GM21360 (cell line): Measurements from ENCODE around the gene UTF1.

Experiments
- ATAC-seq: cut with Tn5 transposase; IDR thresholded peaks from one replicate; pipeline ENCODE4 v1.9.1; 2021; ENCODE audit warnings: mild to moderate bottlenecking, moderate library complexity; ENCODE audit not compliant: unreplicated experiment

The UTF1 gene

DNA sequence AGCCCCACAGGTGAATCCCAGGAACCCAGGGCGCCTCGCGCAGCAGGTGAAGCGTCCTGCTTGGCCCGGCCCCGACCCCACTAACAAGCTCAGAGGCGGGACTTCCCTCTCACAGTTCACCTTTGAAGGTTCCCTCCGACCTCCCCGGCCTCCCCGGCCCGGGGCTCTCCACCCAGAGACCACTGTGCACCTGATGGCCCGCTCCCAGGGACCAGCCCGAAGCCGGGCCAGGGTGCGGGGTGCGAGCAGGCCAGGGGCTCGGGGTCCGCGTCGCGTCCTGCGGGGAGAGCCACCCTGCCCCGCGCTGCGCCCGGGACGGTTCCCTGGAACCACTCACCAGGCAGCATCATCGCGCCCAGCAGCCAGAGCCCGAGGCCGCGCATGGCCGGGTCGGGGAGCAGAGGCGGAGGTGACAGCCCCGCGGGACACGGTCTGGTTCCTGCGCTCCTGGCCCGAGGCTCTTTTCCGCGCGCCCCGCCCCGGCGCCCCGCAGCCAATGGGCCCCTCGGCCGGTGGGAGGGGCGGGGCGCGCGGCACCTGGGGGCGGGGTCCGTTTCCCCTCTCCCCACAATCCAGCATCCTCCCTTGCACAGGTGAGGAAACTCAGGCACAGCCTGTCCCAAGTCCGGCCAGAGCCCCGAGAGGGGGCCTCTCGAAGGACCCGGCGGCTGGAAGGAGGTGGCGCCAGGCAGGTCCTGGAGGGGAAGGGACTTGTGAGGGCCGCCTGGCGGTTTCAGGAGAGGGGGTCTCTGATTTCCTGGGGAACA lies 46.6 kb downstream of the UTF1 start, which contains the start of gene ADAM8:
Gene ADAM8 (minus strand): TSS at position 434 of the 767 bp plus-strand sequence. CDS start 51 bp downstream, at position 383.
- peak; percentile 43 for ATAC-seq

DNA sequence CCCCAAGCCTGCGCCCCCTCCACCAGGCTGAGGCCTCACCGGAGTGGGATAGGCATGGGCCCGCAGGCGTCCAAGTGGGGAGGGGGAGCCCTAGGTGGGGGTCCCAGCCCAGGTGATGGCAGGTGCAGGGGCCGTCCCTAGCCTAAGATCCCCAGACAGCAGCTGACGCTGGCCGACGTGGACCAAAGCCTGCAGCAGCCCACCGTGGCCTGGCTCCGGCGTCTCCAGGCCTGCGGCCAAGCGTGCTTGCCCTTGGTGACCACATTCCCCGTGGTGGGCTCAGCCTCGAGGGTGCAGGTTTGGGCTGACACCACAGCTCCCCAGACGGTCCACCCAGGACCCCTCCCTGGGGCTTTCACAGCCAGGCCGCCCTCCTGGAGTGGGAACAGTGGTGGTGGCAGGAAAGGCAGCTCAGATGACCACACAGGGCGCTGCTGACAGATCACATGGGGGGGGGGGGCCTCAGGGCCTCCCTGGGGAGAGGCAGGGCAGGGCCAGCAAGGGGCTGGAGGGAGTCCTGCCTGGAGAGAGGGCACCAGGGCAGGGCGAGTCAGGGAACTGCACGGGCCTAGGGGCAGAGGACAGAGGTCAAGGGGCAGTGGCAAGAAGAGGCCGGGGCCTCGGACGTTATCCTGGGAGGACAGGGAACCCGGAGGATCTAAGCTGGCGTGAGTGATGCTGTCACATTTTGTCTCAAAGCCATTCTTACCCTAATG lies 47.4 kb downstream of the UTF1 start:
- no peak for ATAC-seq

DNA sequence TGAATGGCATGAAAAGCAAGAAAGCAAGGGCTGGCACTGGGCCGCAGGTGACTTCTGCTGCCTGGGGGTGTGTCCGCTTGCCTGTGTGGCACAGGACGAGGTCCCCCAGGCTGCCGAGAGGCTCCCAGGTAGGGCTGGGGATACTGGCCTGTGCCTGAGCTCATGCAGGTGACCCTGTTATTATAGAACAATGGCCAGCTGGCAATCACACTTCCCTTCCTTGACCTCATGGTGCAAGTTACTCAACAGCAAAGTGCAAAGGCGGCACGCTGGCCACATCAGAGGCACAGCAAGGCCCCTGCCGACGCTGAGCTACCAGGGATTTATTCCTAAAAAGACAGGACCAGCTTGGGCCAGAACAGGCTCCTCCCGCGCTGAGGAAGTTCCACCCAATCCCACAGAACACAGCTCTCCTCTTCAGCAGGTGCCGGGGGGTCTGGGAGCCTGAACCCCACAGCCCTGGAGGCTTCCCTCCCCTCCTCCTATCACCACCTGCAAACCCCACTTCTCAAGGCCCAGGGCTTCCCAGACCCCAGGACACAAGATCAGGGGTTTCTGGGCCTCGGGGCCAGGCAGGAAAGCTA lies 48.1 kb downstream of the UTF1 start:
- ATAC-seq: no peak

DNA sequence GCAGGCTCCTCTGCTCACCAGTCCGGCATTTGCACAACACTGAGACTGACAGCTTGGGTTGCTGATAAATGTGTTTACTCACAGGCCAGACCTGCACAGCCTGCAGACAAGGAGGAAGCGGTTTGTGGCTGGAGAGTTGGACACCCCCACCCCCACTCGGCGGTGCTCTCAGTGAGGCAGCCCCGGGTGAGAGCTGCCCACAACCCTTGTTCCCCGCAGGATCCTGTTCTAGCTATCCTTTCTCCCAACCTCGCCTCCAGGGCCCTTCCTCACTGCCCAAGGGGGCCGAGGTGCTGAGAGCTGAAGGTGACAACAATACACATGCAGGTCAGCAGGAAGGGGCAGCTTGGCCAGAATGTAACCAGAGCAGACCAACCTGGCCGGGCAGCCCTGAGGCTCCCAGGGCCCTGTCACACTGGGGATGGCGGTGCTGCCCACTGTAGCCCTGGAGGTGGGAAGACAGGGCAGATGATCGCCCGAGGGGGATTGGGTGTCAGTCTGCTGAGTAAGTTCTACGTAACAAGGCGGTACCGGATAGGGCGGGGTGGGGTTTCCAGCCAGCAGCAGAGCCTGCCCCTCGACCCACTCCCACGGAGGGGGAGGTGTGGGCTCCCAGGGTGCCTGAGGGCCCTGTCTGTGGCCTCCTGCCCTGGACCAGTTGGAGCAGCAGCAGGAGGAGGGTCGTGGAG lies 48.7 kb downstream of the UTF1 start:
- no peak for ATAC-seq

DNA sequence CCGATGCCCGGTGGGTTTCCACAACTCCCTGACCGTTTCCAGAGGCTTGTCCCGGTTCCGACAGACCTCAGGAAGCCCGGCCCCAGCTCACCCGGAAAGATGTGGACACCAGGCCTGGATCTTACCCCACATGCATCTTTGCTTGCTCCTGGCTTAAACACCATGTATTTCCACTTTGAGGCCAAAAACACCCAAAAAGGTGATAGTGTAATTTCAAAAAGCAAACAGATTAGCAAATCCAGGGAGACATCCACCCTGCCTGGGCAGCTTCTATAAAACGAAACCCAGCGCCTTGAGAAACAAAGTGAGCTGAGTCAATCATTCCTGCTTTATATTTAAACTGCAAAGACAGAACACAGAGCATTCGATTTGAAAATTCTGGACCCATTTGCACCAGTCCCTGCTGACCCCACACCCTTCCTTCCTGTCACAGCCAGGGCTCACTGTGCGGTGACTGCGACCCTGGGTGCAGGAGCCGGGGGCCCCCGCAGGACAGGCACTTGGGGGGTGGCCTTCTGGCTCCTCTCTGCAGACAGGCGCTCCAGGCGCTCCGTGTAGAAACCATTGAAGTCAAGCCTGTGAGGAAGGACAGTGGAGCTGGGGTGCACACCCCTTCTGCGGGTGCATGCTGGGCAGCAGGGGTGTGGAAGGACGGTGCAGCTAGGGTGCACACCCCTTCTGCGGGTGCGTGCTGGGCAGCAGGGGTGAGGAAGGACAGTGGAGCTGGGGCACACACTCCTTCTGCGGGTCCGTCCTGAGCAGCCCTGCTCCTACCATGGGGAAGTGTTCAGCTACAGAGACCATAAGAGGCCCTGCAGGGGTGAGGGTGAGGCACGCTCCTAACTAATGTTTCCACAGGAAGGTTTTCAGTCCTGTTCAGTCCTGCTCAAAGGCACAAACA lies 49.6 kb downstream of the UTF1 start:
- no peak for ATAC-seq

DNA sequence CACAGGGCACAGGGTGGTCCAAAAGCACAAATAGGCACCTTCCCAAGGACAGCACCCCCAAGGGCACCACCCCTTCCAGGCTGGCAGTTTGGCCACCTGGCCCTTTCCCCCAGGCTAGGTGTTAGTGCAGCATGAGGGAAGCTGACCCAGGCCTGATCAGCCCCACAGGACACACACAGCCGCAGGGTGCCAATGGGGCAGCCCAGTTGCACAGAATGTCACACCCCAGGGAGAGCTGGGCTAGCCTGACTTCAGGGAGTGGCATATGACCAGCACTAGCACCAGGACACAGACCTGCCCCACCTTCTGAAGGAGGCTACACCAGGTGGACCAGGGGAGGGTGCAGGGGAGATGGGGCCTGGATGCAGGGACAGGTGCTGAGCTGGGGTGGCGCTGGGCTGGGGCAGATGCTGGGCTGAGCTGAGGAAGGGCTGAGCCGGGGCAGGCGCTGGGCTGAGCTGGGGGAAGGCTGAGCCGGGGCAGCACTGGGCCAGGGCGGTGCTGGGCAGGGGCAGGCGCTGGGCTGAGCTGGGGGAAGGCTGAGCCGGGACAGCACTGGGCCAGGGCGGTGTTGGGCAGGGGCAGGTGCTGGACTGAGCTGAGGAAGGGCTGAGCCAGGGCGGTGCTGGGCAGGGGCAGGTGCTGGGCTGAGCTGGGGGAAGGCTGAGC lies 50.5 kb downstream of the UTF1 start:
- ATAC-seq: no peak

DNA sequence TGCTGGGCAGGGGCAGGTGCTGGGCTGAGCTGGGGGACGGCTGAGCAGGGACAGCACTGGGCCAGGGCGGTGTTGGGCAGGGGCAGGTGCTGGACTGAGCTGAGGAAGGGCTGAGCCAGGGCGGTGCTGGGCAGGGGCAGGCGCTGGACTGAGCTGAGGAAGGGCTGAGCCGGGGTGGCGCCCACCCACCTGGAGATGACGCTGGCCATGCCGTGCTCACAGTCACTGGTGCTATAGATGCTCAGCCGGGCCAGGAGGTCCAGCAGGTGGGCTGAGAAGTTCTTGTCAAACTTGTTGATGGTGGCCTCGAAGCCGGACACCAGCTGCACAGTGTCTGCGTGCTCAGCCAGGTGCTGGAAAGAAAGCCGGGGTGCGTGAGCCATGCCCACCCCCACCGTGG lies 51.1 kb downstream of the UTF1 start:
- no peak for ATAC-seq
